ENCODE data around the gene MYH11. TPM values are rescaled to one million over a fixed set of nuclear protein-coding genes. Genes with fewer than 3 reads are reported as not detected.

The MYH11 gene
- total RNA-seq, 4 donors from 2014 or later = 19.5 to 63.2 (median 24.6) TPM

- intact Hi-C loops (cut with DNase I) = no loop called here
- Histone ChIP-seq H3K4me1 (no peaks in the 10 kb centered on the region), H3K9me3 (no peaks in the 10 kb centered on the region), H3K27ac (no peak overlapping the region), H3K36me3 (no peaks in the 10 kb centered on the region), H3K4me3 (replicated peaks in 1 of 3) (no peak overlapping the region), H3K27me3 (no peaks in the 10 kb centered on the region)
- WGBS, 2 donors = 84 to 93% methylated on average over 10 of the region's 10 CpGs
- no peak for TF ChIP-seq POLR2A (IDR thresholded peaks at IDR 0.05)
- TF ChIP-seq, protein P1, sequence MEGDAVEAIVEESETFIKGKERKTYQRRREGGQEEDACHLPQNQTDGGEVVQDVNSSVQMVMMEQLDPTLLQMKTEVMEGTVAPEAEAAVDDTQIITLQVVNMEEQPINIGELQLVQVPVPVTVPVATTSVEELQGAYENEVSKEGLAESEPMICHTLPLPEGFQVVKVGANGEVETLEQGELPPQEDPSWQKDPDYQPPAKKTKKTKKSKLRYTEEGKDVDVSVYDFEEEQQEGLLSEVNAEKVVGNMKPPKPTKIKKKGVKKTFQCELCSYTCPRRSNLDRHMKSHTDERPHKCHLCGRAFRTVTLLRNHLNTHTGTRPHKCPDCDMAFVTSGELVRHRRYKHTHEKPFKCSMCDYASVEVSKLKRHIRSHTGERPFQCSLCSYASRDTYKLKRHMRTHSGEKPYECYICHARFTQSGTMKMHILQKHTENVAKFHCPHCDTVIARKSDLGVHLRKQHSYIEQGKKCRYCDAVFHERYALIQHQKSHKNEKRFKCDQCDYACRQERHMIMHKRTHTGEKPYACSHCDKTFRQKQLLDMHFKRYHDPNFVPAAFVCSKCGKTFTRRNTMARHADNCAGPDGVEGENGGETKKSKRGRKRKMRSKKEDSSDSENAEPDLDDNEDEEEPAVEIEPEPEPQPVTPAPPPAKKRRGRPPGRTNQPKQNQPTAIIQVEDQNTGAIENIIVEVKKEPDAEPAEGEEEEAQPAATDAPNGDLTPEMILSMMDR (IDR thresholded peaks at IDR 0.05) = no peak
- DNase-seq = no peak
These were observed 99.8 kb downstream of the MYH11 start for GRCh38 chr16:15757077-15757386.

- H3K27me3 ChIP-seq = no peaks in the 10 kb centered on the region
- no peak overlapping the region for H3K4me3 ChIP-seq (replicated peaks in 1 of 3)
- TF ChIP-seq, protein P1 (IDR thresholded peaks at IDR 0.05) = no peak
- no peak for TF ChIP-seq POLR2A (IDR thresholded peaks at IDR 0.05)
- H3K4me1 ChIP-seq = no peaks in the 10 kb centered on the region
- H3K9me3 ChIP-seq = no peaks in the 10 kb centered on the region
- intact Hi-C loops (cut with DNase I) = no loop called here
- no peak for DNase-seq
- H3K27ac ChIP-seq = no peak overlapping the region
- 94 to 97% methylated on average over 8 of the region's 8 CpGs for WGBS, 2 donors
- no peaks in the 10 kb centered on the region for H3K36me3 ChIP-seq
These were observed 101.8 kb downstream of the MYH11 start for GRCh38 chr16:15754821-15755534.

- Histone ChIP-seq H3K36me3 (no peaks in the 10 kb centered on the region), H3K9me3 (no peaks in the 10 kb centered on the region), H3K27ac (no peak overlapping the region), H3K4me3 (replicated peaks in 1 of 3) (no peak overlapping the region), H3K27me3 (no peaks in the 10 kb centered on the region), H3K4me1 (no peaks in the 10 kb centered on the region)
- intact Hi-C loops (cut with DNase I) = no loop called here
- no peak for DNase-seq
- TF ChIP-seq, protein P1 (IDR thresholded peaks at IDR 0.05) = no peak
- no peak for TF ChIP-seq POLR2A (IDR thresholded peaks at IDR 0.05)
- 81 to 93% methylated on average over 8 to 12 of the region's 12 CpGs for WGBS, 2 donors
These were observed 103.9 kb downstream of the MYH11 start for GRCh38 chr16:15752717-15753488.

DNA sequence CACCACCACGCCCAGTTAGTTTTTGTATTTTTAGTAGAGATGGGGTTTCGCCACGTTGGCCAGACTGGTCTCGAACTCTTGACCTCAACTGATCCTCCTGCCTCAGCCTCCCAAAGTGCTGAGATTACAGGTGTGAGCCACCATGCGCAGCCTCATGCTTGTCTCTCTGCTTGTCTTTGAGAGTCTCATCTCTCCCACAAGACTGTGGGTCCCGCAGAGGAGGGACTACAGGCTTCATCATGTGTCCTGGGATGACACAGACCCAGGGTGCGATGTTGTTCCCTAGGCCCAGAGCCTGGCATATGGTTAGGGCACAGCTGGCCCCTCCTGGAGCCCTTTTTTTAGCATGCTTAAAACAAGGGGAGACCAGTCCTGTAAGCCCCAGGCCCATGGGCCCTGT is 104.9 kb downstream of the MYH11 start:
- 91 to 99% methylated on average over 5 to 7 of the region's 7 CpGs for WGBS, 2 donors
- intact Hi-C loops (cut with DNase I) = no loop called here
- no peak for TF ChIP-seq POLR2A (IDR thresholded peaks at IDR 0.05)
- TF ChIP-seq, protein P1 (IDR thresholded peaks at IDR 0.05) = no peak

GRCh38 chr16:15749985-15750384 is 106.8 kb downstream of the MYH11 start:
- TF ChIP-seq, protein P1 (IDR thresholded peaks at IDR 0.05) = no peak
- no peak for TF ChIP-seq POLR2A (IDR thresholded peaks at IDR 0.05)
- Histone ChIP-seq H3K27ac (no peak overlapping the region), H3K9me3 (no peaks in the 10 kb centered on the region), H3K4me3 (replicated peaks in 1 of 3) (no peak overlapping the region), H3K27me3 (no peaks in the 10 kb centered on the region), H3K36me3 (no peaks in the 10 kb centered on the region), H3K4me1 (no peaks in the 10 kb centered on the region)
- WGBS, 2 donors = 85 to 96% methylated on average over 8 to 12 of the region's 18 CpGs
- no peak for DNase-seq
- intact Hi-C loops (cut with DNase I) = no loop called here

More for the DNA sequence above, 104.9 kb downstream of the MYH11 start:
- Histone ChIP-seq H3K4me3 (replicated peaks in 1 of 3) (no peak overlapping the region), H3K4me1 (no peaks in the 10 kb centered on the region), H3K27me3 (no peaks in the 10 kb centered on the region), H3K9me3 (no peaks in the 10 kb centered on the region), H3K36me3 (no peaks in the 10 kb centered on the region), H3K27ac (no peak overlapping the region)
- no peak for DNase-seq

All from thyroid gland (tissue), 4 donors.